Measurements from ENCODE around the gene SLC25A23.
"Not testable (repeated sequence)": the region's sequence is repeated elsewhere in the genome, so short reads cannot be mapped to it uniquely, and the experiment has no call there.

The SLC25A23 gene

DNA sequence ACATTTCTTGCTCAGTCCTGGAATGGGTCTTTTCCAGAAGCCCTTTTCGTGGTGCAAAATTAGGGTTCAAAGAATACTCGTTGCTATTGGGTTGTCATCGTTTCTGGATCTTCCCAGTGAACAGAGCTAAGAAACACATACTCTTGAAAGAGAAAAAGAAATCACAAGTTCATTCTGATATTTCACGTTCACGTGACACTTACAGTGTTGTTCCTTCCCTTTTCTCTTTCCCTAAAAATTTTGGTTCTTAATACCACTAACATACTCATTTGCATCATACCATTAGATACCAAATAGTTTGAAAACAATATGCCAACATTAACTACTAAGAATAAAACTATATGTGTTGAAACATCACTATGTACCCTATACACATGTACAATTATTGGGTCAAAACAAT lies 53.2 kb downstream of the SLC25A23 start:
- in situ Hi-C loops (cut with HindIII; ENCODE audit: low sequenced_read_pairs) = no loop called here

- in situ Hi-C loops (cut with HindIII; ENCODE audit: low sequenced_read_pairs) = no loop called here
Measured at GRCh38 chr19:6402837-6403608, 56.6 kb downstream of the SLC25A23 start.

GRCh38 chr19:6402058-6402457 lies 57.5 kb downstream of the SLC25A23 start:
- in situ Hi-C loops (cut with HindIII; ENCODE audit: low sequenced_read_pairs) = no loop called here

DNA sequence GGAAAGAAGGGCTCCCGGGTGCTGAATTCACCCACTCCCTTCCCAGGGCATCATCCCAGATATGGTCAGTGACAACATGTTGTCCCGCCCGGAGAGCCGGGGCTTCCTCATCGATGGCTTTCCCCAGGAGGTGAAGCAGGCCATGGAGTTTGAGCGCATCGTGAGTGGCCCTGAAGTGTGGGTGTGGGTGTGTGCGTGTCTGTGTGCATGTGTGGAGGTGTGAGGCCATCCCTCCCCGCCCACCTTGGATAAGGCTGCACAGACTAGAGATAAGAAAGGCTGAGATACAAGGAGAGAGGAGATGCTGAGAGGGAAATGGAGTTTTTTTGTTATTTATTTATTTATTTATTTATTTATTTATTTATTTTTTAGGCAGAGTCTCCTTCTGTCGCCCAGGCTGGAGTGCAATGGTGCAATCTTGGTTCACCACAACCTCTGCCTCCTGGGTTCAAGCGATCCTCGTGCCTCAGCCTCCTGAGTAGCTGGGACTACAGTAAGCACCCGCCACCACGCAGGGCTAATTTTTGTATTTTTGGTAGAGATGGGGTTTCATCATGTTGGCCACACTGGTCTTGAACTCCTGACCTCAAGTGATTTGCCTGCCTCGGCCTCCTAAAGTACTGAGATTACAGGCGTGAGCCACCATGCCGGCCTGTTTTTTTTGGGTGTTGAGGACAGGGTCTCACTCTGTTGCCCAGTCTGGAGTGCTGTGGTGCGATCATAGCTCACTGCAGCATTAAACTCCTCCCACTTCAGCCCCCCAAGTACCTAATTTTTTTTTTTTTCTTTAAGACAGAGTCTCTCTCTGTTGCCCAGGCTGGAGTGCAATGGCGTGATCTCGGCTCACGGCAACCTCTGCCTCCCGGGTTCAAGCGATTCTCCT lies 59.3 kb downstream of the SLC25A23 start:
- in situ Hi-C loops (cut with HindIII; ENCODE audit: low sequenced_read_pairs) = not testable (repeated sequence)

GRCh38 chr19:6396305-6396704 lies 63.3 kb downstream of the SLC25A23 start:
- in situ Hi-C loops (cut with HindIII; ENCODE audit: low sequenced_read_pairs) = no loop called here

GRCh38 chr19:6394831-6395230 lies 64.8 kb downstream of the SLC25A23 start:
- in situ Hi-C loops (cut with HindIII; ENCODE audit: low sequenced_read_pairs) = no loop called here

GRCh38 chr19:6393983-6394412 lies 65.6 kb downstream of the SLC25A23 start:
- in situ Hi-C loops (cut with HindIII; ENCODE audit: low sequenced_read_pairs) = no loop called here

DNA sequence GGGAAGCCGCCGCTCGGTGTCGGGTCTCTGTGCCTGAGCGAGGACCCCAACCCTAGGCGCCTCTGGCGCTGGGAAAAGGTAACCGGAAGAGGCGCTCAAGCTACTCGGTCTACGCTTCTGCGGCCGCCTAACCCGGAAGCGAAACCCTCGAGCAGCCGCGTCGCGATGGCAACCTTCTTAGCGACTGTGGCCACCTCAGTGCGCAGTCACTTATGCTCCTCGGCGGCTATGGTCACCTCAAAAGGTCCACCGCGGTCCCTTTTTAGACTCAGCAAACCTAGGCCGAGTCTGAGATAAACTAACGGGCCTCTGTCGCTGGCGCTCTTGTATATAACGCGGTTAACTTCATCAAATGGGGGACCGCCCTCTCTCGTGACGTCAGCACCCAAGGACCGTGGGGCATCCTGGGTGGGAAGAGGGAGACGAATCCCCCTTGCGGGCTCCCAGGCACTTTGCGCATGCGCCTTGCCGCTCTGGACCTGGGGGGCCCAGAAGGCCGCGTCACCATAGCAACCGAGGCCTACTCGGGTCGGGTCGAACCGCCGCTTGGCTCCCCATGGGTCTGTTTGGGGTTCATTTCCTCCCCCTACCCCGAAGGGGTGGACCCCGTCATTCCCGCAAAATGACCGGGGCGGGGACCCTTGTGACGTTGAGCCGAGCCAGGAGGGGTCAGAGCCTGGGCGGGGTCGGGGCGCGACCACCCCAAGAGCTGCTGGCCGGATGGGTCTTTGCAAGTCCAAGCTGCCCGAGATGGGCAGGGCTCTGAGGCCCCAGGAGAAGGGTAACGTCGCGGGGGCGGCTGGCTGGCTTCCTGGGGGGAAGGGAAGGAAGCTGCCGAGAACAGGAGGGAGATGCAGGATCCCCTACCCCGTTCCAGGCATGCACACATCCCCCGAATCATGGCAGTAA lies 66.3 kb downstream of the SLC25A23 start, which contains the start of gene GTF2F1:
GTF2F1 (minus strand) TSS at position 91 of the 909 bp plus-strand sequence. CDS start 169 bp downstream, outside the sequence.
- in situ Hi-C loops (cut with HindIII; ENCODE audit: low sequenced_read_pairs) = no loop called here

- in situ Hi-C loops (cut with HindIII; ENCODE audit: low sequenced_read_pairs) = no loop called here
Measured at GRCh38 chr19:6392221-6393073, 67.1 kb downstream of the SLC25A23 start.

All from DLD1 (cell line).